ENCODE data around the gene VSX1. TPM values are rescaled to one million over a fixed set of nuclear protein-coding genes. Genes with fewer than 3 reads are reported as not detected.

Gene VSX1
- polyA plus RNA-seq, 1 donor from 2014 or later = not detected

DNA sequence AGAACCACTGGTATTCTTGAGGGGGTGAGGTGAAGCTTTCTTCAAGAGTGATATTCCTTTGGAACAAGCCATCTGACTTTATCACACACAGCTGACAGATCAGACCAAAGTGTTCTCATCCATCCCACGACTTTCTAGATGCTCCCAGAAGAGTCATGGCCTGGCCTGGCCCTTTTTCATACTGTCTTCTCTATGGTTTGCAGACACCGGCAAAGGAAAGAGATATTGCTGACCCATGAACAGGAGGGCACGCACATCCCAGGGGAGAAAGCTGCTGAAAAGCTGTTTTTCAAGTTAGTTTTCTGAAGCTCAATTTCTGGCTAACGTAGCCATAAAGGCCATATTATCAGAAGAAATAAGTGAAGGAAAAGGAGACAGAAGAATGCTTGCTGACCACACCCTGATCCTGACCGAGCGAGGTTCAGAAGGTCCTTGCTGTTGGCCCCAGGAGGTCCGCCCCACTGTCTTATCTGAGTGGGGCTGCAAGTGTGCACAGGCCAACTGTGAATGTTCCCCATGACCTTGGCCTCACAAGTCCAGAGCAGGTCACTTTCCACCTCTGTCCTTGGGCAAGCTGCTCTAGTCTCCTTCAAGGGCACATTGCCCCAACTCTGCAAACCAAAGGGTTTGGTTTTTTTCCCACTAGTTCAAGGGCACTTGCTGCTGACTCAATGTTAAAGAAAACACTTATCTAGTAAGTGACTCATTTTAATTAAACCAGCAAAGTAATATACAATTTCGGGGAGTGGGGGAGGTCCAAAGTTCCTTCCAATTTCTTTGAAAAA is 26.0 kb downstream of the VSX1 start:
- no peak for TF ChIP-seq POLR2AphosphoS5 (IDR thresholded peaks at IDR 0.05)
- TF ChIP-seq, protein P1, sequence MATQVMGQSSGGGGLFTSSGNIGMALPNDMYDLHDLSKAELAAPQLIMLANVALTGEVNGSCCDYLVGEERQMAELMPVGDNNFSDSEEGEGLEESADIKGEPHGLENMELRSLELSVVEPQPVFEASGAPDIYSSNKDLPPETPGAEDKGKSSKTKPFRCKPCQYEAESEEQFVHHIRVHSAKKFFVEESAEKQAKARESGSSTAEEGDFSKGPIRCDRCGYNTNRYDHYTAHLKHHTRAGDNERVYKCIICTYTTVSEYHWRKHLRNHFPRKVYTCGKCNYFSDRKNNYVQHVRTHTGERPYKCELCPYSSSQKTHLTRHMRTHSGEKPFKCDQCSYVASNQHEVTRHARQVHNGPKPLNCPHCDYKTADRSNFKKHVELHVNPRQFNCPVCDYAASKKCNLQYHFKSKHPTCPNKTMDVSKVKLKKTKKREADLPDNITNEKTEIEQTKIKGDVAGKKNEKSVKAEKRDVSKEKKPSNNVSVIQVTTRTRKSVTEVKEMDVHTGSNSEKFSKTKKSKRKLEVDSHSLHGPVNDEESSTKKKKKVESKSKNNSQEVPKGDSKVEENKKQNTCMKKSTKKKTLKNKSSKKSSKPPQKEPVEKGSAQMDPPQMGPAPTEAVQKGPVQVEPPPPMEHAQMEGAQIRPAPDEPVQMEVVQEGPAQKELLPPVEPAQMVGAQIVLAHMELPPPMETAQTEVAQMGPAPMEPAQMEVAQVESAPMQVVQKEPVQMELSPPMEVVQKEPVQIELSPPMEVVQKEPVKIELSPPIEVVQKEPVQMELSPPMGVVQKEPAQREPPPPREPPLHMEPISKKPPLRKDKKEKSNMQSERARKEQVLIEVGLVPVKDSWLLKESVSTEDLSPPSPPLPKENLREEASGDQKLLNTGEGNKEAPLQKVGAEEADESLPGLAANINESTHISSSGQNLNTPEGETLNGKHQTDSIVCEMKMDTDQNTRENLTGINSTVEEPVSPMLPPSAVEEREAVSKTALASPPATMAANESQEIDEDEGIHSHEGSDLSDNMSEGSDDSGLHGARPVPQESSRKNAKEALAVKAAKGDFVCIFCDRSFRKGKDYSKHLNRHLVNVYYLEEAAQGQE (IDR thresholded peaks at IDR 0.05; ENCODE audit: borderline replicate concordance) = no peak
- TF ChIP-seq RAD21 (conservative IDR thresholded peaks at IDR 0.05) = no peak
- no peak for TF ChIP-seq EP300 (conservative IDR thresholded peaks at IDR 0.05; ENCODE audit: poor library complexity, severe bottlenecking)
- TF ChIP-seq EZH2 (IDR thresholded peaks at IDR 0.05; ENCODE audit: borderline replicate concordance, insufficient read depth, low read length, poor library complexity, severe bottlenecking) = no peak
- TF ChIP-seq TAF1 (IDR thresholded peaks at IDR 0.05; ENCODE audit: low read depth) = no peak
- no peak for TF ChIP-seq MXI1 (conservative IDR thresholded peaks at IDR 0.05; ENCODE audit: poor library complexity, severe bottlenecking)
- TF ChIP-seq, protein P2, sequence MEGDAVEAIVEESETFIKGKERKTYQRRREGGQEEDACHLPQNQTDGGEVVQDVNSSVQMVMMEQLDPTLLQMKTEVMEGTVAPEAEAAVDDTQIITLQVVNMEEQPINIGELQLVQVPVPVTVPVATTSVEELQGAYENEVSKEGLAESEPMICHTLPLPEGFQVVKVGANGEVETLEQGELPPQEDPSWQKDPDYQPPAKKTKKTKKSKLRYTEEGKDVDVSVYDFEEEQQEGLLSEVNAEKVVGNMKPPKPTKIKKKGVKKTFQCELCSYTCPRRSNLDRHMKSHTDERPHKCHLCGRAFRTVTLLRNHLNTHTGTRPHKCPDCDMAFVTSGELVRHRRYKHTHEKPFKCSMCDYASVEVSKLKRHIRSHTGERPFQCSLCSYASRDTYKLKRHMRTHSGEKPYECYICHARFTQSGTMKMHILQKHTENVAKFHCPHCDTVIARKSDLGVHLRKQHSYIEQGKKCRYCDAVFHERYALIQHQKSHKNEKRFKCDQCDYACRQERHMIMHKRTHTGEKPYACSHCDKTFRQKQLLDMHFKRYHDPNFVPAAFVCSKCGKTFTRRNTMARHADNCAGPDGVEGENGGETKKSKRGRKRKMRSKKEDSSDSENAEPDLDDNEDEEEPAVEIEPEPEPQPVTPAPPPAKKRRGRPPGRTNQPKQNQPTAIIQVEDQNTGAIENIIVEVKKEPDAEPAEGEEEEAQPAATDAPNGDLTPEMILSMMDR (IDR thresholded peaks at IDR 0.05; ENCODE audit: poor library complexity, severe bottlenecking) = no peak
- no peak for TF ChIP-seq SMC3 (conservative IDR thresholded peaks at IDR 0.05; ENCODE audit: poor library complexity)
- Histone ChIP-seq H3K9ac (ENCODE audit: low read length) (no peak overlapping the region), H4K20me1 (ENCODE audit: insufficient read depth) (no peaks in the 10 kb centered on the region), H3F3A (ENCODE audit: insufficient read depth, low read length, poor library complexity, severe bottlenecking) (no peaks in the 10 kb centered on the region), H3K4me3 (ENCODE audit: low read length) (no peak overlapping the region), H3K9me2 (ENCODE audit: insufficient read depth, low read length) (no peaks in the 10 kb centered on the region), H3K27ac (ENCODE audit: low read length) (no peak overlapping the region), H3K79me2 (replicated peaks; ENCODE audit: insufficient read depth, low read length) (no peaks in the 10 kb centered on the region), H2AFZ (ENCODE audit: low read depth, low read length) (no peak overlapping the region), H3K9me3 (ENCODE audit: low read length) (no peaks in the 10 kb centered on the region), H3K4me2 (ENCODE audit: low read length) (no peak overlapping the region), H3K27me3 (ENCODE audit: insufficient read depth, low read depth, low read length) (peaks cover 54% of the 10 kb centered on the region), H3K36me3 (ENCODE audit: insufficient read depth, low read length) (no peaks in the 10 kb centered on the region)

DNA sequence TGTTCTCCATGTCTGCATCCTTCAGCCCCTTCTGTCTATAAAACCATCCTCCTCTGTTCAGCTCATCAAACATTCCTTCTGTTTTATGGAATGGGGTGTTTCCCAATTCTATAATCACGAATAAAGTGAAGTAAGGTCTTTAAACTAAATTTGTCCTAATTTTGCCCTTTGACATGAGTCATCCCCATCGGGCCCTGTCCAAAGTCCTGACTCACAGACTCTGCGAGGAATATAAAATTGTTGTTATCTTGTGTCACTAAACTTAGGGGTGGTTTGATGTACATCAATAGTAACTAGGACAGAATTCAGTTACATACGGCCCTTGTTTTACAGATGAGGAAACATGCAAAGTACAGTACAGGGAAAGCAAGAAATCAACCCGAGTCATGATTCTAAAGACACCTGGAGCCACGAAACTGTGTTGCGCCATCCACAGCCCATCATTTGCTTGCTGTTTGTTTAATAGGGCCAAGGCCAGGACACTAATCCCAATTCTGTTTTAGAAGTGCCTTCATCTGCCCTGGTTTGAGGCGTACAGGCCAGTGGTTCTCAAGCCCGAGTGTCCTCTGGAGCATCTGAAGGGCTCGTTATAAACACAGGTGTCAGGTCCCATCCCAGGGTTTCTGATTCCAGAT is 26.8 kb downstream of the VSX1 start:
- Histone ChIP-seq H3K9ac (ENCODE audit: low read length) (no peak overlapping the region), H3K36me3 (ENCODE audit: insufficient read depth, low read length) (no peaks in the 10 kb centered on the region), H3F3A (ENCODE audit: insufficient read depth, low read length, poor library complexity, severe bottlenecking) (no peaks in the 10 kb centered on the region), H3K4me2 (ENCODE audit: low read length) (no peak overlapping the region), H3K4me3 (ENCODE audit: low read length) (no peak overlapping the region), H4K20me1 (ENCODE audit: insufficient read depth) (no peaks in the 10 kb centered on the region), H3K9me2 (ENCODE audit: insufficient read depth, low read length) (no peaks in the 10 kb centered on the region), H3K27ac (ENCODE audit: low read length) (no peak overlapping the region), H2AFZ (ENCODE audit: low read depth, low read length) (no peak overlapping the region), H3K9me3 (ENCODE audit: low read length) (no peaks in the 10 kb centered on the region), H3K27me3 (ENCODE audit: insufficient read depth, low read depth, low read length) (peaks cover 46% of the 10 kb centered on the region), H3K79me2 (replicated peaks; ENCODE audit: insufficient read depth, low read length) (no peaks in the 10 kb centered on the region)
- TF ChIP-seq, protein P1 (IDR thresholded peaks at IDR 0.05; ENCODE audit: borderline replicate concordance) = no peak
- TF ChIP-seq TAF1 (IDR thresholded peaks at IDR 0.05; ENCODE audit: low read depth) (no peak), POLR2AphosphoS5 (IDR thresholded peaks at IDR 0.05) (no peak), RAD21 (conservative IDR thresholded peaks at IDR 0.05) (no peak), MXI1 (conservative IDR thresholded peaks at IDR 0.05; ENCODE audit: poor library complexity, severe bottlenecking) (no peak), EZH2 (IDR thresholded peaks at IDR 0.05; ENCODE audit: borderline replicate concordance, insufficient read depth, low read length, poor library complexity, severe bottlenecking) (no peak), SMC3 (conservative IDR thresholded peaks at IDR 0.05; ENCODE audit: poor library complexity) (no peak), EP300 (conservative IDR thresholded peaks at IDR 0.05; ENCODE audit: poor library complexity, severe bottlenecking) (no peak)
- TF ChIP-seq, protein P2 (IDR thresholded peaks at IDR 0.05; ENCODE audit: poor library complexity, severe bottlenecking) = no peak
